ENCODE data around the gene NOC2L.
A peak's percentile ranks its signal among the peaks of the same experiment; 100 is the strongest.

The NOC2L gene

GRCh38 chr1:928825-929661 lies 30.0 kb downstream of the NOC2L start:
- Histone ChIP-seq H3K27ac (no peak overlapping the region), H3K4me1 (ENCODE audit: low read depth, poor library complexity, severe bottlenecking) (peaks cover 5% of the 10 kb centered on the region), H3K4me3 (IDR thresholded peaks at IDR 0.05; ENCODE audit: insufficient read depth, low read depth, low read length) (no peak overlapping the region), H2AFZ (ENCODE audit: low read depth) (no peak overlapping the region), H3K79me2 (ENCODE audit: insufficient read depth, low read depth) (no peaks in the 10 kb centered on the region), H3K36me3 (ENCODE audit: insufficient read depth) (no peaks in the 10 kb centered on the region), H3K9ac (no peak overlapping the region), H4K20me1 (ENCODE audit: insufficient read depth) (no peaks in the 10 kb centered on the region), H3K4me2 (no peak overlapping the region), H3K27me3 (ENCODE audit: insufficient read depth, low read depth) (peaks cover 93% of the 10 kb centered on the region)
- TF ChIP-seq CTCF (conservative IDR thresholded peaks at IDR 0.05; ENCODE audit: low read depth, low read length), result no peak

- H2AFZ ChIP-seq (ENCODE audit: low read depth), result no peak overlapping the region
- no peaks in the 10 kb centered on the region for H3K79me2 ChIP-seq (ENCODE audit: insufficient read depth, low read depth)
- H3K27ac ChIP-seq, result no peak overlapping the region
- no peak overlapping the region for H3K9ac ChIP-seq
- H3K4me2 ChIP-seq, result no peak overlapping the region
- H3K4me3 ChIP-seq (IDR thresholded peaks at IDR 0.05; ENCODE audit: insufficient read depth, low read depth, low read length), result no peak overlapping the region
- TF ChIP-seq CTCF (conservative IDR thresholded peaks at IDR 0.05; ENCODE audit: low read depth, low read length), result no peak
- peaks cover 95% of the 10 kb centered on the region for H3K27me3 ChIP-seq (ENCODE audit: insufficient read depth, low read depth)
- H3K4me1 ChIP-seq (ENCODE audit: low read depth, poor library complexity, severe bottlenecking), result peaks cover 11% of the 10 kb centered on the region
- no peaks in the 10 kb centered on the region for H4K20me1 ChIP-seq (ENCODE audit: insufficient read depth)
- no peaks in the 10 kb centered on the region for H3K36me3 ChIP-seq (ENCODE audit: insufficient read depth)
Observed at GRCh38 chr1:927748-928147, 31.3 kb downstream of the NOC2L start.

GRCh38 chr1:927234-927633 lies 31.8 kb downstream of the NOC2L start:
- no peak overlapping the region for H3K9ac ChIP-seq
- H3K36me3 ChIP-seq (ENCODE audit: insufficient read depth), result no peaks in the 10 kb centered on the region
- no peak overlapping the region for H3K4me2 ChIP-seq
- no peak for TF ChIP-seq CTCF (conservative IDR thresholded peaks at IDR 0.05; ENCODE audit: low read depth, low read length)
- H3K79me2 ChIP-seq (ENCODE audit: insufficient read depth, low read depth), result no peaks in the 10 kb centered on the region
- no peaks in the 10 kb centered on the region for H4K20me1 ChIP-seq (ENCODE audit: insufficient read depth)
- peaks cover 11% of the 10 kb centered on the region for H3K4me1 ChIP-seq (ENCODE audit: low read depth, poor library complexity, severe bottlenecking)
- H3K4me3 ChIP-seq (IDR thresholded peaks at IDR 0.05; ENCODE audit: insufficient read depth, low read depth, low read length), result no peak overlapping the region
- H2AFZ ChIP-seq (ENCODE audit: low read depth), result no peak overlapping the region
- H3K27me3 ChIP-seq (ENCODE audit: insufficient read depth, low read depth), result peaks cover 95% of the 10 kb centered on the region
- no peak overlapping the region for H3K27ac ChIP-seq

- H3K9ac ChIP-seq, result no peak overlapping the region
- H3K4me2 ChIP-seq, result peak overlapping the region; percentile 2; the same call in 1 of the 2 replicates
- H4K20me1 ChIP-seq (ENCODE audit: insufficient read depth), result no peaks in the 10 kb centered on the region
- no peak overlapping the region for H3K27ac ChIP-seq
- no peak for TF ChIP-seq CTCF (conservative IDR thresholded peaks at IDR 0.05; ENCODE audit: low read depth, low read length)
- H3K4me1 ChIP-seq (ENCODE audit: low read depth, poor library complexity, severe bottlenecking), result peaks cover 19% of the 10 kb centered on the region
- no peak overlapping the region for H3K4me3 ChIP-seq (IDR thresholded peaks at IDR 0.05; ENCODE audit: insufficient read depth, low read depth, low read length)
- no peaks in the 10 kb centered on the region for H3K36me3 ChIP-seq (ENCODE audit: insufficient read depth)
- H3K79me2 ChIP-seq (ENCODE audit: insufficient read depth, low read depth), result no peaks in the 10 kb centered on the region
- peaks cover 97% of the 10 kb centered on the region for H3K27me3 ChIP-seq (ENCODE audit: insufficient read depth, low read depth)
- no peak overlapping the region for H2AFZ ChIP-seq (ENCODE audit: low read depth)
Observed at GRCh38 chr1:925561-926421, 33.3 kb downstream of the NOC2L start.

Measured in KMS-11 (cell line).